Retinal pigment epithelial cell (primary cell): ENCODE data around the gene NTRK3.
A peak's percentile ranks its signal among the peaks of the same experiment; 100 is the strongest.

Experiments used
- DNase-seq: peaks from one replicate; pipeline ENCODE4 v3.0.0-alpha.2; 2010; ENCODE audit warnings: low read depth
- H3K4me3 ChIP-seq: 2 replicates; pipeline ENCODE4 v1.5.1; 2011; ENCODE audit warnings: mild to moderate bottlenecking, low read length, control low read depth, moderate library complexity
- CTCF ChIP-seq: conservative IDR thresholded peaks from 2 replicates; pipeline ENCODE4 v1.5.1; 2011; ENCODE audit warnings: low read depth, low read length, control low read depth, inconsistent platforms

NTRK3 gene

DNA sequence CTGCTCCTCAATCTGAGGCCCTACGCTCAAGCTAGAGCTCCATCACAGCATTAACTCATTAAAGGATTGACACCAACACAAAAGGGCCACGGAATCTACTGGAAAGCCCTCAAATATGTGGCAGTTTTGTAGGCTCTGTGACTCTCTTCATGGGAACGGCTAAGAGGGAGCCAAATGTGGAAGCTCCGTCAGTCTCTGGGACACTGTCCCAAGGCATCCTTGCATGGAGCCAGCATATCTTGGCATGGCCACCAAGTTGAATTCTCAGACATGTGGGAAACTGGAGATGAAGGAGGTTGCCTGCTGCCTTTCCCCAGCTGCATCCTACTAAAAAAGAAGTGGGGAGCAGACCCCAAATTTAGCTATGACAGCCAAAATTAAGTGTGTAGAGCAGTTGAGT is 296.9 kb downstream of the NTRK3 start:
- no peak for DNase-seq
- TF ChIP-seq CTCF: no peak
- H3K4me3 ChIP-seq: no peak overlapping the region

- peak; percentile 21 for TF ChIP-seq CTCF
- no peak for DNase-seq
- H3K4me3 ChIP-seq: no peak overlapping the region
Measured at GRCh38 chr15:87959080-87959479, 297.5 kb downstream of the NTRK3 start.

DNA sequence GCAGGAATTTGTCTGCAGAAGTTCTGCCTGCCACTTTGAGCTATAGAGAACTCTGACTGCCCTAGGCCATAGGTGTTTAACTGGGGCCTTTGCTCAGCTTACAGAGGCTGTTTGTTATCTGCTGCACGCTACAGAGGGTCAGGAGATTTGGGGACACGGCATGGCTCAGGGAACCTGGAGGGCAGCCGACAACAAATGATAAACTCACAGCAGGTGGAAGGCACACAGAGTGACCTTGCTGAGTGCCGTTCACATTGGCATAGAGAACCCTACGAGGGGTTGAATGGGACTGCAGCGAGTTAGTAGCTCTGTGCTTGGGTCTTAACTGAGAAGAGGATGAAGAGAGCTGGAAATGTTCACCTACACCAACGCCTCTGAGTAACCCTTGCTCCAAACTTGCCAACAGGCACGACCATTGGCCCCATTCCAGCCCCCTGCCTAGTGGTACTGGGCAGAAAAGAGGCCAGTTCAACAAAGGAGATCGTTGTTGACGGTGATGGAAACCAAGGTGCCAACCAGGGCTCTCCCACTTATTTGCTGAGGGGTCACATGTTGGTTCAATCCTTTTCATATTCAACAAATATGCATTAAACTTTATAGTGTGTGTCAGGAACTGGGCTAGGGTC is 301.1 kb downstream of the NTRK3 start:
- H3K4me3 ChIP-seq: no peak overlapping the region
- no peak for DNase-seq
- TF ChIP-seq CTCF: no peak

- no peak for DNase-seq
- H3K4me3 ChIP-seq: no peak overlapping the region
Measured at GRCh38 chr15:87954793-87955192, 301.7 kb downstream of the NTRK3 start.

DNA sequence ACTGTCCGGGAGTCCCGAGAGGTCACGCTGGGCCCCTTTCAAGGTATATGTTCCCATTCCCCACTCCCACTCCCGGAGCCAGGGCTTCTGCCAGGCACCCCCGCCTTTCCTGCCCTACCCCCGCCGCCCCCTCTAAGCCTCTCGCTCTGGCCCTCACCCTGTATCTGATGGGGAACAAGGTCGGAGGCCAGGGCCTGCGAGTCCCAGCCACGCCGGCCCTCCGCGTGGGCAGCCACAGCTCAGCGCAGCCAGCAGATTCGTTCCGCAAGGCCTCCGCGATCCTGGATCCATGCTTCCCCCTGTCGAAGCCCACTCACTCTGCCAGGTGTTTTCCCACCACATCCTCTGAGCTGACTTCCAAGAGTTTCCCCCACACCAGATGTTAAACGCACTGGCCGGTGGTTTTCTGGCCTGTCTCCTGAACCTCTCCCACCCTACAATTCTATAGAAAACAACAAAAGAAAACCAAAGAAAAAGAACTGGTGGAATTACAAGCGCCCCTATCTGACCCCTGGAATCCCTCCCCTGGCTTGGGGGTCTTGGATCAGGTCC is 303.7 kb downstream of the NTRK3 start:
- no peak for TF ChIP-seq CTCF
- H3K4me3 ChIP-seq: no peak overlapping the region
- DNase-seq: no peak

More at GRCh38 chr15:87954793-87955192, 301.7 kb downstream of the NTRK3 start:
- TF ChIP-seq CTCF: no peak

- H3K4me3 ChIP-seq: no peak overlapping the region
- TF ChIP-seq CTCF: no peak
- DNase-seq: no peak
Measured at GRCh38 chr15:87949575-87950223, 306.8 kb downstream of the NTRK3 start.

DNA sequence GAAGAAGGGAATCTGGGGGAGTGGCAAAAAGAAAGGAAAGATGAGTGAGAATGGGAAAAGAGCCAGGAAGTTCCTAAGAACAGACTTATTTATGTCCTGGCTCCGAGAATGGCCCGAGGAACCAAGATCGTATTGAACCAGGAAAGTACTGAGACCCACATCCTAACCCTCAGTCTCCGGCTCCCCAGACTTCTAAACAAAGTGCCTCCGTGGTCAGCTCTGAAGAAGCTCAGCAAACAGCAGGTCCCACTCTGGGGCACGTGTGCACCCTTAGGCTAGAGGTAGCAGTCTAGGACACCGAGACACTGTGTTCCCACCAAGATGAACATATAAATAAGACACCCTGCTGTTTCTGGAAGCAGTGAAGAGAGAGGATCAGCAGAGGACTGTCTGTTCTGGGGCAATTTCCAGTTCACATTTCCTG is 307.4 kb downstream of the NTRK3 start:
- TF ChIP-seq CTCF: no peak
- DNase-seq: no peak
- no peak overlapping the region for H3K4me3 ChIP-seq
